ENCODE data around the gene ASPHD2. TPM values are rescaled to one million over a fixed set of nuclear protein-coding genes. Genes with fewer than 3 reads are reported as not detected.

ASPHD2 gene
- total RNA-seq, 2 donors from 2014 or later, result 1.6 to 2.6 TPM

GRCh38 chr22:26442086-26442756, 13.2 kb downstream of the ASPHD2 start:
- Histone ChIP-seq H3K4me1 (ENCODE audit: control insufficient read depth in 1 of 2, low read depth in 2 of 2) (no peaks in the 10 kb centered on the region), H3K36me3 (no peaks in the 10 kb centered on the region), H3K27me3 (replicated peaks; ENCODE audit: insufficient read depth) (no peaks in the 10 kb centered on the region), H3K4me3 (no peak overlapping the region), H3K27ac (no peak overlapping the region), H3K9me3 (no peaks in the 10 kb centered on the region)
- TF ChIP-seq, protein P1, sequence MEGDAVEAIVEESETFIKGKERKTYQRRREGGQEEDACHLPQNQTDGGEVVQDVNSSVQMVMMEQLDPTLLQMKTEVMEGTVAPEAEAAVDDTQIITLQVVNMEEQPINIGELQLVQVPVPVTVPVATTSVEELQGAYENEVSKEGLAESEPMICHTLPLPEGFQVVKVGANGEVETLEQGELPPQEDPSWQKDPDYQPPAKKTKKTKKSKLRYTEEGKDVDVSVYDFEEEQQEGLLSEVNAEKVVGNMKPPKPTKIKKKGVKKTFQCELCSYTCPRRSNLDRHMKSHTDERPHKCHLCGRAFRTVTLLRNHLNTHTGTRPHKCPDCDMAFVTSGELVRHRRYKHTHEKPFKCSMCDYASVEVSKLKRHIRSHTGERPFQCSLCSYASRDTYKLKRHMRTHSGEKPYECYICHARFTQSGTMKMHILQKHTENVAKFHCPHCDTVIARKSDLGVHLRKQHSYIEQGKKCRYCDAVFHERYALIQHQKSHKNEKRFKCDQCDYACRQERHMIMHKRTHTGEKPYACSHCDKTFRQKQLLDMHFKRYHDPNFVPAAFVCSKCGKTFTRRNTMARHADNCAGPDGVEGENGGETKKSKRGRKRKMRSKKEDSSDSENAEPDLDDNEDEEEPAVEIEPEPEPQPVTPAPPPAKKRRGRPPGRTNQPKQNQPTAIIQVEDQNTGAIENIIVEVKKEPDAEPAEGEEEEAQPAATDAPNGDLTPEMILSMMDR (IDR thresholded peaks at IDR 0.05), result no peak
- ATAC-seq (ENCODE audit: insufficient number of reproducible peaks, low FRiP score, low read depth) (no peak), DNase-seq (ENCODE audit: low spot score) (no peak)

GRCh38 chr22:26443901-26444690, 15.0 kb downstream of the ASPHD2 start:
- no peaks in the 10 kb centered on the region for H3K36me3 ChIP-seq
- no peaks in the 10 kb centered on the region for H3K4me1 ChIP-seq (ENCODE audit: control insufficient read depth in 1 of 2, low read depth in 2 of 2)
- H3K27me3 ChIP-seq (replicated peaks; ENCODE audit: insufficient read depth), result no peaks in the 10 kb centered on the region
- DNase-seq (ENCODE audit: low spot score) (no peak), ATAC-seq (ENCODE audit: insufficient number of reproducible peaks, low FRiP score, low read depth) (no peak)
- no peak overlapping the region for H3K27ac ChIP-seq
- H3K9me3 ChIP-seq, result no peaks in the 10 kb centered on the region
- TF ChIP-seq, protein P1 (IDR thresholded peaks at IDR 0.05), result no peak
- H3K4me3 ChIP-seq, result no peak overlapping the region

- Histone ChIP-seq H3K9me3 (no peaks in the 10 kb centered on the region), H3K36me3 (no peaks in the 10 kb centered on the region), H3K4me1 (ENCODE audit: control insufficient read depth in 1 of 2, low read depth in 2 of 2) (no peaks in the 10 kb centered on the region), H3K27me3 (replicated peaks; ENCODE audit: insufficient read depth) (no peaks in the 10 kb centered on the region), H3K27ac (no peak overlapping the region), H3K4me3 (no peak overlapping the region)
- TF ChIP-seq, protein P1 (IDR thresholded peaks at IDR 0.05), result no peak
- ATAC-seq (ENCODE audit: insufficient number of reproducible peaks, low FRiP score, low read depth) (no peak), DNase-seq (ENCODE audit: low spot score) (no peak)
Observed at GRCh38 chr22:26444777-26445176, 15.7 kb downstream of the ASPHD2 start.

DNA sequence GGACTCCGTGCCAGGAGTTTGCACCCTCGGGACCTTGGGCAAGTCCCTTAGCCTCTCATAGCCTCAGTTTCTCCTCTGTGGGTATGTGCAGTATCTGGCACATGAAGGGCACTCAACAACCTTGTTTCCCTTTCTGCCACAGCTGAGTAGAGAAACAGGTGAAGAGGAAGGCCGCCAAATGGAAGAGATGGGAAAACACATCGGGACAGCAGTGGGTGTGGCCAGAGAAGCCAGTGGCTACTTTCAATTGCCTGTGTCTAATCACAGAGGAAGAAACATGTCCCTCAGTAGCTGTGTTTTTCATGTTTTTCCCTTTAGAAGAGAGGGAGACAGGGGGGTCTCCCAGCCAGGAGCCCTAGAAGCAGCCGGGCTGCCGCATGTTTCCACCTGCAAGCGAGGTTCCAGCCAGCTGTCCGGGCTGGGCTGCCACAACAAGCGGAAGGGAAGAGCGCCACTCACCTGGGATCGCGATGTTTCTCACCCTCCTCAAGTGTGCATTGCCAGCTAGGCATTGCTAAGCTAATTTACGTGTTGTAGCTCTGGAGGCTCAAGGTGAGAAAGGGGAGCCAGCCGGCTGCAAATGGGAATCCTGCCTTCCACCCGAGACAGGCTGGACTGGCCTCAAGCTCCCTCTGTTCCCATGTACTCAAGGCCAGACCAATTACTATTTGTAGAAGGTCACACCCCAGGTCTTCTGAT, 16.7 kb downstream of the ASPHD2 start:
- ATAC-seq (ENCODE audit: insufficient number of reproducible peaks, low FRiP score, low read depth) (no peak), DNase-seq (ENCODE audit: low spot score) (no peak)
- Histone ChIP-seq H3K27me3 (replicated peaks; ENCODE audit: insufficient read depth) (no peaks in the 10 kb centered on the region), H3K27ac (no peak overlapping the region), H3K36me3 (no peaks in the 10 kb centered on the region), H3K9me3 (no peaks in the 10 kb centered on the region), H3K4me3 (no peak overlapping the region), H3K4me1 (ENCODE audit: control insufficient read depth in 1 of 2, low read depth in 2 of 2) (no peaks in the 10 kb centered on the region)
- TF ChIP-seq, protein P1 (IDR thresholded peaks at IDR 0.05), result no peak
